ENCODE results near the gene CCNA2. TPM values are rescaled to one million over a fixed set of nuclear protein-coding genes. Genes with fewer than 3 reads are reported as not detected.

The CCNA2 gene
- total and polyA plus RNA-seq, 8 donors, result 0.19 to 1.5 (median 0.54) TPM

DNA sequence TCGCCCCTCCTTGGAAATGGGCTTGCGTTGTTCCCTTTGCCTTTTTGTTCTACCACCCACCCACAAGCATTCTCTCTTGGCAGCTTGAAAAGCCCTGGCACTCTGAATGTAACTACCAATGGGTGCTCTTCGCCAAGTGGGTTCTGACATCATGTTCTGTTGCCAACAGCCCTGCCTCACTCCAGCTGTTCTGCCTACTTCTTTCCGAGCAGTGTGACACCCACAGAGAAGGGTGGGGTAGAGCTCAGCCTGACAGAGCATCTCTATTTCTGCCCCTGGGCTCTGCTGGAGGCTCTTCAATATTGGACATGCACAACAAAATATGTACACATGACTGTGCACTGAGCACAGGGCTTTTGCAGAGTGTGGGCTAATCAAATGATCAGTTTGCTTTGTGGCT is 38.2 kb downstream of the CCNA2 start:
- H3K9me3 ChIP-seq, result no peaks in the 10 kb centered on the region
- no peaks in the 10 kb centered on the region for H3K27me3 ChIP-seq
- no peak overlapping the region for H3K27ac ChIP-seq
- no peak overlapping the region for H3K4me3 ChIP-seq
- ATAC-seq, result no peak
- 53 to 55% methylated on average over 4 of the region's 4 CpGs for WGBS, 2 donors
- TF ChIP-seq CTCF (IDR thresholded peaks at IDR 0.05), result no peak
- H3K36me3 ChIP-seq, result no peaks in the 10 kb centered on the region
- no peak for FAIRE-seq
- no peak for DNase-seq
- no peaks in the 10 kb centered on the region for H3K4me1 ChIP-seq
- intact Hi-C loops (cut with DNase I), result no loop called here

- H3K27me3 ChIP-seq, result no peaks in the 10 kb centered on the region
- no peak overlapping the region for H3K4me3 ChIP-seq
- peak in 1 of 6 donors; percentile 15 for DNase-seq
- WGBS, 2 donors, result 8 to 19% methylated on average over 2 of the region's 2 CpGs
- no peak for FAIRE-seq
- no peaks in the 10 kb centered on the region for H3K9me3 ChIP-seq
- no peaks in the 10 kb centered on the region for H3K36me3 ChIP-seq
- peak in 2 of 4 donors; percentile 61 to 63 for ATAC-seq
- TF ChIP-seq CTCF (IDR thresholded peaks at IDR 0.05), result no peak
- intact Hi-C loops (cut with DNase I), result no loop called here
- H3K27ac ChIP-seq, result no peak overlapping the region
- H3K4me1 ChIP-seq, result no peaks in the 10 kb centered on the region
Measured at GRCh38 chr4:121784975-121785374, 38.7 kb downstream of the CCNA2 start.

DNA sequence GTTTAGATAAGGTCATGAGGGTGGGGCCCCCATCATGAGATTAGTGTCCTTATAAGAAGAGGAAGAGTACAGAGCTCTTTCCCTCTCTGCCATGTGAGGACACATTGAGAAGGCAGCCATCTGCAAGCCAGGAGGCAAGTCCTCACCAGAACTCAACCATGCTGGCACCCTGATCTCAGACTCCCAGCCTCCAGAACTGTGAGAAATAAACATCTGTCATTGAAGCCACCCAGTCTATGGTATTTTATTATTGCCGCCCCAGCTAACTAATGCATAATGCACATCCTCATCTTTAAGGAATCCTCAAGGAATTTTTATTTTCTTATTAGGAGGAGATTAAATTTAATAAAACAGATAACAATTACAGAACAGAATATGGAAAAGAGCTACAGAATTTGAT is 39.3 kb downstream of the CCNA2 start:
- Histone ChIP-seq H3K27me3 (no peaks in the 10 kb centered on the region), H3K9me3 (no peaks in the 10 kb centered on the region), H3K4me3 (no peak overlapping the region), H3K36me3 (no peaks in the 10 kb centered on the region), H3K27ac (no peak overlapping the region), H3K4me1 (no peaks in the 10 kb centered on the region)
- ATAC-seq (no peak), DNase-seq (no peak), FAIRE-seq (no peak)
- TF ChIP-seq CTCF (IDR thresholded peaks at IDR 0.05), result no peak
- intact Hi-C loops (cut with DNase I), result no loop called here
- WGBS, 2 donors, result 38 to 84% methylated on average over 1 of the region's 1 CpG

GRCh38 chr4:121783210-121783609 is 40.5 kb downstream of the CCNA2 start:
- no peak for ATAC-seq
- no peak overlapping the region for H3K4me3 ChIP-seq
- no peak overlapping the region for H3K27ac ChIP-seq
- intact Hi-C loops (cut with DNase I), result no loop called here
- no peaks in the 10 kb centered on the region for H3K9me3 ChIP-seq
- WGBS, 2 donors, result 52% methylated on average over 1 of the region's 1 CpG
- no peaks in the 10 kb centered on the region for H3K27me3 ChIP-seq
- TF ChIP-seq CTCF (IDR thresholded peaks at IDR 0.05), result no peak
- H3K4me1 ChIP-seq, result no peaks in the 10 kb centered on the region
- no peaks in the 10 kb centered on the region for H3K36me3 ChIP-seq
- FAIRE-seq, result no peak
- DNase-seq, result no peak

GRCh38 chr4:121778991-121779628 is 44.6 kb downstream of the CCNA2 start:
- Histone ChIP-seq H3K36me3 (no peaks in the 10 kb centered on the region), H3K9me3 (no peaks in the 10 kb centered on the region), H3K27ac (no peak overlapping the region), H3K4me1 (no peaks in the 10 kb centered on the region), H3K27me3 (no peaks in the 10 kb centered on the region), H3K4me3 (no peak overlapping the region)
- 69 to 76% methylated on average over 8 of the region's 8 CpGs for WGBS, 2 donors
- FAIRE-seq, result no peak
- intact Hi-C loops (cut with DNase I), result no loop called here
- DNase-seq, result no peak
- no peak for TF ChIP-seq CTCF (IDR thresholded peaks at IDR 0.05)
- ATAC-seq, result no peak
